Prostate gland (tissue), 2 donors: ENCODE data around the gene SLC1A7.

Experiments
- CTCF ChIP-seq, 4 experiments: fragments of 200-600 bp in 2 of 4; fragments of 450-650 bp in 2 of 4; sonication (generic) in 2 of 4; IDR thresholded peaks; 1 replicate in 3 of 4; 2 replicates in 1 of 4; pipeline ENCODE4 v1.5.1; 2016 to 2019; ENCODE audit warnings: antibody characterized with exemption in 4 of 4, mild to moderate bottlenecking in 2 of 4, moderate library complexity in 2 of 4
- POLR2A ChIP-seq: fragments of 450-650 bp; IDR thresholded peaks from one replicate; pipeline ENCODE4 v1.6.1; 2016; ENCODE audit warnings: antibody characterized with exemption, mild to moderate bottlenecking
- POLR2AphosphoS5 ChIP-seq: sonication (generic); formaldehyde crosslinking; IDR thresholded peaks from one replicate; pipeline ENCODE4 v1.6.1; 2017; ENCODE audit warnings: antibody characterized with exemption

- TF ChIP-seq CTCF (IDR thresholded peaks at IDR 0.05), result no peak
- no peak for TF ChIP-seq POLR2AphosphoS5
- TF ChIP-seq POLR2A, result no peak
Observed at GRCh38 chr1:53070621-53071020, 71.8 kb downstream of the SLC1A7 start.
